Fibroblast of mammary gland (primary cell): Measurements from ENCODE around the gene FAIM2.
"Not testable (repeated sequence)": the region's sequence is repeated elsewhere in the genome, so short reads cannot be mapped to it uniquely, and the experiment has no call there.

ENCODE experiments used
- DNase-seq: peaks from one replicate; pipeline ENCODE4 v3.0.0-alpha.2; 2010; ENCODE audit warnings: low read depth
- H3K4me3 ChIP-seq: 2 replicates; pipeline ENCODE4 v1.5.1; 2011; ENCODE audit warnings: low read depth, mild to moderate bottlenecking, low read length, moderate library complexity; ENCODE audit not compliant: control insufficient read depth
- CTCF ChIP-seq: conservative IDR thresholded peaks from 2 replicates; pipeline ENCODE4 v1.5.1; 2011; ENCODE audit warnings: low read depth, low read length, inconsistent platforms; ENCODE audit not compliant: control insufficient read depth, insufficient read depth

The FAIM2 gene

GRCh38 chr12:49866859-49867569 lies 36.7 kb downstream of the FAIM2 start:
- peak; percentile 50 for DNase-seq
- peak; percentile 97 for TF ChIP-seq CTCF
- H3K4me3 ChIP-seq = no peak overlapping the region

GRCh38 chr12:49865782-49866135 lies 37.9 kb downstream of the FAIM2 start:
- DNase-seq = no peak
- no peak overlapping the region for H3K4me3 ChIP-seq
- no peak for TF ChIP-seq CTCF

- H3K4me3 ChIP-seq = no peak overlapping the region
- no peak for DNase-seq
- TF ChIP-seq CTCF = no peak
Observed at GRCh38 chr12:49865109-49865781, 38.5 kb downstream of the FAIM2 start.

GRCh38 chr12:49864798-49865090 lies 39.0 kb downstream of the FAIM2 start:
- TF ChIP-seq CTCF = no peak
- no peak overlapping the region for H3K4me3 ChIP-seq
- DNase-seq = no peak

- DNase-seq = no peak
- no peak for TF ChIP-seq CTCF
- no peak overlapping the region for H3K4me3 ChIP-seq
Observed at GRCh38 chr12:49863946-49864797, 39.5 kb downstream of the FAIM2 start.

GRCh38 chr12:49860921-49861320 lies 42.8 kb downstream of the FAIM2 start:
- not testable (repeated sequence) for DNase-seq

GRCh38 chr12:49855890-49856289 lies 47.8 kb downstream of the FAIM2 start:
- DNase-seq, H3K4me3 ChIP-seq: not testable (repeated sequence)

More at GRCh38 chr12:49860921-49861320, 42.8 kb downstream of the FAIM2 start:
- H3K4me3 ChIP-seq = not testable (repeated sequence)

- TF ChIP-seq CTCF = no peak
- H3K4me3 ChIP-seq = no peak overlapping the region
- no peak for DNase-seq
Observed at GRCh38 chr12:49854976-49855375, 48.7 kb downstream of the FAIM2 start.
